Anterior cingulate cortex (tissue), 58 donors: ENCODE results near the gene DBNDD2.

ENCODE experiments used
- DNase-seq, 58 donors: peaks; one replicate each; lab custom pipeline; 2025; lab: John Stamatoyannopoulos, UW

The DBNDD2 gene

GRCh38 chr20:45413479-45413878 lies 5.4 kb downstream of the DBNDD2 start:
- no peak for DNase-seq

GRCh38 chr20:45415822-45416637 lies 7.9 kb downstream of the DBNDD2 start, which contains the start of gene PIGT:
TSS of gene PIGT (plus strand) at chr20:45416141. CDS start at chr20:45416157, 16 bp downstream.
- peak in 57 of 58 donors; percentile 29 to 93 (median 83) for DNase-seq

- DNase-seq = no peak
These were observed 8.8 kb downstream of the DBNDD2 start for GRCh38 chr20:45416917-45417316.

- peak in 23 of 58 donors; percentile 12 to 78 (median 33) for DNase-seq
These were observed 11.4 kb downstream of the DBNDD2 start for GRCh38 chr20:45419188-45420091.

- no peak for DNase-seq
These were observed 12.0 kb downstream of the DBNDD2 start for GRCh38 chr20:45420125-45420524.

GRCh38 chr20:45423700-45424099 lies 15.6 kb downstream of the DBNDD2 start:
- DNase-seq = no peak

GRCh38 chr20:45425561-45425960 lies 17.5 kb downstream of the DBNDD2 start:
- no peak for DNase-seq

- DNase-seq = peak in 39 of 58 donors; percentile 10 to 69 (median 35)
These were observed 18.4 kb downstream of the DBNDD2 start for GRCh38 chr20:45426320-45427016.

GRCh38 chr20:45427236-45428149 lies 19.4 kb downstream of the DBNDD2 start:
- DNase-seq = no peak

GRCh38 chr20:45429618-45430017 lies 21.5 kb downstream of the DBNDD2 start:
- DNase-seq = peak in 11 of 58 donors; percentile 15 to 70 (median 26)

- DNase-seq = no peak
These were observed 24.2 kb downstream of the DBNDD2 start for GRCh38 chr20:45432294-45432693.

GRCh38 chr20:45433316-45433715 lies 25.2 kb downstream of the DBNDD2 start:
- DNase-seq = peak in 54 of 58 donors; percentile 25 to 95 (median 78)

- DNase-seq = no peak
These were observed 25.9 kb downstream of the DBNDD2 start for GRCh38 chr20:45433976-45434375.

GRCh38 chr20:45436732-45437485 lies 28.8 kb downstream of the DBNDD2 start:
- peak in 56 of 58 donors; percentile 30 to 93 (median 79) for DNase-seq

- no peak for DNase-seq
These were observed 32.3 kb downstream of the DBNDD2 start for GRCh38 chr20:45440424-45440823.

- no peak for DNase-seq
These were observed 33.0 kb downstream of the DBNDD2 start for GRCh38 chr20:45440891-45441685.

GRCh38 chr20:45441746-45442145 lies 33.7 kb downstream of the DBNDD2 start:
- DNase-seq = no peak

GRCh38 chr20:45444050-45444449 lies 36.0 kb downstream of the DBNDD2 start:
- DNase-seq = no peak
